GM12872 (cell line): ENCODE data around the gene RPS2.

ENCODE experiments used
- TF ChIP-seq, protein P1 (sequence below): IDR thresholded peaks from 3 replicates; pipeline ENCODE4 v1.5.1; 2011; ENCODE audit warnings: low read depth, mild to moderate bottlenecking, low read length, moderate library complexity; ENCODE audit not compliant: insufficient read depth

The RPS2 gene

DNA sequence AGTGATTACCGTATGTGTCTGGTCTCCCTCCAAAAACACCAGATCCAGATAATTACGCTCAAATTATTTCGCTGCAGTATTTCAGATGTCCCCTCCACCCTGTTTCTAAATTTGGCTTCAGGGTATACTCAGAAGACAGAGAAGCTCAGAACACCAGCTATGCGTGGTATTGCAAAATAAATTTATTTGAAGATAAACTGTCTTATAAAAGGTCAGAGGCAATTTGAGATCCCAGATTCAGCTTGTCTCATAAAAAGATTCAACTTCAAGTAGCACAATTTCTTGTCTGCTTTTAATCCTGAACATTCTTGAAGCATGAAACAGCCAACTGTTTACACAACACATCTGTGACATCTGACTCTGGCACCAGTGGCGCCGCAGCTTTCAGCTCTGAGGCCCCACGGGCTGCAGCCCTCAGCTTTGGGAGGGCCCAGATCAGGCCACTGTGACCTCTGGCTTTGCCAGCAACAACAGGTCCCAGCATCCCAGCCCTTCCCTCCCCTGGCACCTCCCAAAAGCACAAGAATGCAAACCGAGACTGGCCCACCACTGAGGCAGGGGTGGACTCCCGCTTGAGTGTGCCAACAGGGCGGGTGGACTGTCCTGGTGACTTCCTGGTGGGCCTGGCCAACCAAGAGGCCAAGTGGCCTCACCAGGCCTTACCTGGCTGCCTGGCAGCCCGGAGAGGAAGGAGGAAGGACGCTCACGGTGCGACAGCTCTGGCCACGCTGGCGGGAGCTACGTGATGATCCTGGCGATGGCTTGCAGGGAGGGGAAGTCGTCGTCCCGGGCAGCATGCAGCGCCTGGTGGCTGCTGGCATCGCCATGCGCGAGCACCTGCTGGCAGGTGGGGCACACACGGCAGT lies 33.1 kb upstream of the RPS2 start:
- TF ChIP-seq, protein P1, sequence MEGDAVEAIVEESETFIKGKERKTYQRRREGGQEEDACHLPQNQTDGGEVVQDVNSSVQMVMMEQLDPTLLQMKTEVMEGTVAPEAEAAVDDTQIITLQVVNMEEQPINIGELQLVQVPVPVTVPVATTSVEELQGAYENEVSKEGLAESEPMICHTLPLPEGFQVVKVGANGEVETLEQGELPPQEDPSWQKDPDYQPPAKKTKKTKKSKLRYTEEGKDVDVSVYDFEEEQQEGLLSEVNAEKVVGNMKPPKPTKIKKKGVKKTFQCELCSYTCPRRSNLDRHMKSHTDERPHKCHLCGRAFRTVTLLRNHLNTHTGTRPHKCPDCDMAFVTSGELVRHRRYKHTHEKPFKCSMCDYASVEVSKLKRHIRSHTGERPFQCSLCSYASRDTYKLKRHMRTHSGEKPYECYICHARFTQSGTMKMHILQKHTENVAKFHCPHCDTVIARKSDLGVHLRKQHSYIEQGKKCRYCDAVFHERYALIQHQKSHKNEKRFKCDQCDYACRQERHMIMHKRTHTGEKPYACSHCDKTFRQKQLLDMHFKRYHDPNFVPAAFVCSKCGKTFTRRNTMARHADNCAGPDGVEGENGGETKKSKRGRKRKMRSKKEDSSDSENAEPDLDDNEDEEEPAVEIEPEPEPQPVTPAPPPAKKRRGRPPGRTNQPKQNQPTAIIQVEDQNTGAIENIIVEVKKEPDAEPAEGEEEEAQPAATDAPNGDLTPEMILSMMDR = no peak

DNA sequence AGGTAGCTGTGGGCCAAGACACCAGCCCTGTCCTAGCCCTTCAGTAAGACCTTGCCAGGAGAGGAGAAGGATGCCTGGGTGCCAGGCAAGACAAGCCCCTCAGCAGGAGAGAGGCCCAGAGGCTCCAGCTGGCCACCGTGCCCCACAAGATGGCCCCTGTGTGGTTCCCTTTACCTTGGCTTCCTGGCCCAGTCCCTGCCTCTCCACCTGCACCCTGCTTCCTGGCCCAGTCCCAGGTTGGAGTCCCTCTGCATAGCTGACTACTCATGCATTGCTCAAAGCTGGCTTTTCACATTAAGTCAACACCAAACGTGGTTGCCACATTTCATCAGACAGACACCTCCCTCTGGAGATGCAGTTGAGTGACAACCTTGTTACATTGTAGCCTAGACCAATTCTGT lies 29.1 kb upstream of the RPS2 start:
- TF ChIP-seq, protein P1 = no peak

- TF ChIP-seq, protein P1 = no peak
Measured at GRCh38 chr16:1992704-1993317, 28.2 kb upstream of the RPS2 start.

DNA sequence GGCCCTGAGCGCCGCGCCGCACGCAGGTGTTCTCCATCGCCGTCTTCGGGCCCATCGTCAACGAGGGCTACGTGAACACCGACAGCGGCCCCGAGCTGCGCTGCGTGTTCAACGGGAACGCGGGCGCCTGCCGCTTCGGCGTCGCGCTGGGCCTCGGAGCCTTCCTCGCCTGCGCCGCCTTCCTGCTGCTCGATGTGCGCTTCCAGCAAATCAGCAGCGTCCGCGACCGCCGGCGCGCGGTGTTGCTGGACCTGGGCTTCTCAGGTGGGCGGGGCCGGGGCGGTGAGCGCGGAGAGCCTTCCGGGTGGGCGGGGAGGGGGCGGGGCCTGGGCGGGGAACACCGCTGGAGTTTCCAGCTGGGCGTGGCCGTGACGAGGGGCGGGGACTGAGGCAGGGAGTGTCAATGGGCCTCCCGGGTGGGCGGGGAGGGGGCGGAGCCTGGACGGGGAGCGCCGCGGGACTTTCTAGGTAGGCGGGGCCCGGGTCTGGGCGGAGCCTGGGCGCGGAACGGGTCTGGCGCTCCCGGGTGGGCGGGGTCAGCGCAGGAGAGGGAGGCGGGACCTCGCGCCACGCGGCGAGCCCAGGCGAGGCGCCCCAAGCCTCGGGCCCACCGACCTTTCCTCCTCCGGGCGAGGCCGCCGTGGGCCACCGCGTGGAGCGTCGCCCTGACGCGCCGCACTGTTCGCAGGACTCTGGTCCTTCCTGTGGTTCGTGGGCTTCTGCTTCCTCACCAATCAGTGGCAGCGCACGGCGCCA lies 27.5 kb upstream of the RPS2 start:
- TF ChIP-seq, protein P1 = no peak

- TF ChIP-seq, protein P1 = no peak
Measured at GRCh38 chr16:1991588-1991947, 26.9 kb upstream of the RPS2 start.

DNA sequence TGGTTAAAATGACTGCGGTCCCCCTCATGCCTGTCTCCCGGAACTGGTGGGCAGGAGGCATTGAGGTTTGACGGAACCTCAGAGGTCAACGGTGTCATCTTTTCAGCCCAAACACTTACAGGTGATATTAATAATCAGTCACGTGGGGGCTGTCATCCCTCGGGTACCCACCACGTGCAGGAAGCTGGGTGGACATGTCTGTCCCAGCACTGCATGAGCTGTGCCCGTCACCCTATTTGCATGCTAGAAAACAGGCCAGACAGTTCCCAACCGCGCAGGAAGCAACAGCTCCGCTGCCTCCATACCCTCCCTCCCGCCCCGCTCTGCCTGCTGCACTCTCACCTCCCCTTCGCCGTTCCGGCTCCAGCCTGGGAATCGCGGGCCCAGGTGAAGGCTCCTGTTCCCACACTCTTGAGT lies 26.5 kb upstream of the RPS2 start:
- TF ChIP-seq, protein P1 = no peak

GRCh38 chr16:1990351-1991134 lies 25.9 kb upstream of the RPS2 start:
- TF ChIP-seq, protein P1 = no peak
